DMS114 treated with DMSO at 0.1 percent for 48 hours (cell line): ENCODE data around the gene NCKAP5.

Experiments
- DNase-seq: peaks from one replicate; lab custom pipeline; 2025; ENCODE audit not compliant: unreplicated experiment; lab: John Stamatoyannopoulos, UW

NCKAP5 gene

GRCh38 chr2:132915812-132916549 lies 652.3 kb downstream of the NCKAP5 start:
- no peak for DNase-seq

GRCh38 chr2:132911726-132912724 lies 656.2 kb downstream of the NCKAP5 start:
- DNase-seq, result no peak

- DNase-seq, result no peak
These were observed 657.8 kb downstream of the NCKAP5 start for GRCh38 chr2:132910432-132910831.

- no peak for DNase-seq
These were observed 658.8 kb downstream of the NCKAP5 start for GRCh38 chr2:132909427-132909826.

GRCh38 chr2:132904142-132904842 lies 664.0 kb downstream of the NCKAP5 start:
- DNase-seq, result no peak

- no peak for DNase-seq
These were observed 665.6 kb downstream of the NCKAP5 start for GRCh38 chr2:132902626-132903025.

GRCh38 chr2:132901661-132902060 lies 666.6 kb downstream of the NCKAP5 start:
- DNase-seq, result no peak

- DNase-seq, result no peak
These were observed 671.2 kb downstream of the NCKAP5 start for GRCh38 chr2:132897111-132897510.

- no peak for DNase-seq
These were observed 672.2 kb downstream of the NCKAP5 start for GRCh38 chr2:132896073-132896472.

GRCh38 chr2:132891498-132891897 lies 676.8 kb downstream of the NCKAP5 start:
- DNase-seq, result no peak

GRCh38 chr2:132886574-132886973 lies 681.7 kb downstream of the NCKAP5 start:
- no peak for DNase-seq

- no peak for DNase-seq
These were observed 683.6 kb downstream of the NCKAP5 start for GRCh38 chr2:132884705-132885104.

GRCh38 chr2:132884292-132884691 lies 684.0 kb downstream of the NCKAP5 start:
- DNase-seq, result no peak

GRCh38 chr2:132883430-132883829 lies 684.8 kb downstream of the NCKAP5 start:
- DNase-seq, result no peak

GRCh38 chr2:132881546-132881945 lies 686.7 kb downstream of the NCKAP5 start:
- no peak for DNase-seq

- no peak for DNase-seq
These were observed 690.3 kb downstream of the NCKAP5 start for GRCh38 chr2:132877923-132878322.

- DNase-seq, result no peak
These were observed 691.4 kb downstream of the NCKAP5 start for GRCh38 chr2:132876745-132877391.

- DNase-seq, result no peak
These were observed 693.1 kb downstream of the NCKAP5 start for GRCh38 chr2:132875193-132875592.

GRCh38 chr2:132873738-132874137 lies 694.5 kb downstream of the NCKAP5 start:
- no peak for DNase-seq

- no peak for DNase-seq
These were observed 696.4 kb downstream of the NCKAP5 start for GRCh38 chr2:132871831-132872230.

GRCh38 chr2:132863961-132864360 lies 704.3 kb downstream of the NCKAP5 start:
- no peak for DNase-seq
